ENCODE measurements around the gene RAD52.

GRCh38 chr12:926641-927040 lies 22.9 kb downstream of the RAD52 start:
- TF ChIP-seq CTCF (IDR thresholded peaks at IDR 0.05) (no peak), POLR2A (IDR thresholded peaks at IDR 0.05) (no peak), EP300 (IDR thresholded peaks at IDR 0.05) (no peak)
